Endodermal cell (in vitro differentiated cells): ENCODE measurements around the gene DLGAP5. TPM values are rescaled to one million over a fixed set of nuclear protein-coding genes. Genes with fewer than 3 reads are reported as not detected.

Source experiments
- DNase-seq: peaks from one replicate; pipeline ENCODE4 v3.0.0-alpha.2; 2017
- H3K27ac ChIP-seq: 2 replicates; pipeline ENCODE4 v1.5.1; 2013; ENCODE audit warnings: mild to moderate bottlenecking, low read depth, low read length, moderate library complexity
- H3K27me3 ChIP-seq: 2 replicates; pipeline ENCODE4 v1.6.1; 2013; ENCODE audit warnings: mild to moderate bottlenecking, low read length, moderate library complexity; ENCODE audit not compliant: insufficient read depth, control insufficient read depth, poor library complexity, severe bottlenecking
- H3K36me3 ChIP-seq: 2 replicates; pipeline ENCODE4 v1.7.0; 2013; ENCODE audit warnings: mild to moderate bottlenecking, low read length, moderate library complexity; ENCODE audit not compliant: control insufficient read depth, insufficient read depth
- H3K4me1 ChIP-seq: one replicate; pipeline ENCODE4 v1.7.0; 2013; ENCODE audit warnings: low read length; ENCODE audit not compliant: control insufficient read depth, insufficient read depth
- H3K4me3 ChIP-seq: 2 replicates; pipeline ENCODE4 v1.5.1; 2013; ENCODE audit warnings: mild to moderate bottlenecking, low read length, moderate library complexity
- H3K9ac ChIP-seq: 2 replicates; pipeline ENCODE4 v1.6.1; 2013; ENCODE audit warnings: mild to moderate bottlenecking, low read length, moderate library complexity; ENCODE audit not compliant: poor library complexity, severe bottlenecking; ENCODE audit errors: extremely low read depth
- H3K9me3 ChIP-seq: 2 replicates; pipeline ENCODE4 v1.6.1; 2013; ENCODE audit warnings: mild to moderate bottlenecking, low read length, moderate library complexity; ENCODE audit not compliant: control insufficient read depth
- H3K27ac Mint-ChIP-seq: 2 replicates; pipeline ENCODE4 v1.8.0; 2020; ENCODE audit warnings: mixed read lengths
- H3K27me3 Mint-ChIP-seq: 2 replicates; pipeline ENCODE4 v1.8.0; 2021; ENCODE audit warnings: mild to moderate bottlenecking, mixed read lengths; ENCODE audit not compliant: insufficient read depth
- H3K36me3 Mint-ChIP-seq: 2 replicates; pipeline ENCODE4 v1.8.0; 2020; ENCODE audit warnings: low read depth, mixed read lengths
- H3K4me1 Mint-ChIP-seq: 2 replicates; pipeline ENCODE4 v1.8.0; 2020; ENCODE audit warnings: mixed read lengths
- H3K4me3 Mint-ChIP-seq: 2 replicates; pipeline ENCODE4 v1.8.0; 2020; ENCODE audit warnings: mild to moderate bottlenecking, moderate library complexity, mixed read lengths
- H3K9me3 Mint-ChIP-seq: 2 replicates; pipeline ENCODE4 v1.8.0; 2020; ENCODE audit warnings: mild to moderate bottlenecking, mixed read lengths
- CTCF ChIP-seq: fragments of 200-600 bp; sonication (generic); conservative IDR thresholded peaks from 2 replicates; pipeline ENCODE4 v1.5.0; 2021; ENCODE audit warnings: antibody characterized with exemption, mild to moderate bottlenecking
- WGBS, 2 experiments: methylation state at CpG; one replicate each; pipeline versions ENCODE4 v1.1.5 to v1.1.7; 2013; ENCODE audit warnings: missing lambda C conversion rate in 2 of 2, mixed read lengths in 1 of 2; ENCODE audit not compliant: insufficient coverage in 1 of 2, insufficient read length in 1 of 2; 5-methylcytosine and 5-hydroxymethylcytosine counted together
- total RNA-seq, 2 donors: library from RNA; stranded (reverse); fragmentation: NEBNext Ultra II Directional in 1 of 2; extraction: Animal tissue kit (Norgen Biotek cat#: 25700) in 1 of 2; gene quantifications; 2 replicates in 1 of 2; 3 replicates in 1 of 2; pipeline ENCODE4 v1.2.1, GENCODE V29; 2021

DLGAP5 gene
- total RNA-seq, 2 donors from 2014 or later, result 71.1 to 112 TPM

GRCh38 chr14:55129086-55129427, 62.3 kb downstream of the DLGAP5 start, which contains the start of gene LGALS3:
TSS of gene LGALS3 (plus strand) at chr14:55129252. CDS start at chr14:55137374, 8,122 bp downstream.
- no peak for TF ChIP-seq CTCF
- H3K36me3 ChIP-seq, result no peaks in the 10 kb centered on the region
- peak within 1 kb of the TSS; percentile 72 for H3K4me3 ChIP-seq
- H3K4me1 Mint-ChIP-seq, result peaks cover 5% of the 10 kb centered on the region
- H3K27ac Mint-ChIP-seq, result no peak within 1 kb of the TSS
- peaks cover 75% of the 10 kb centered on the region for H3K27me3 Mint-ChIP-seq
- H3K27me3 ChIP-seq, result peaks cover 70% of the 10 kb centered on the region
- no peaks in the 10 kb centered on the region for H3K4me1 ChIP-seq
- DNase-seq, result peak; percentile 83
- no peaks in the 10 kb centered on the region for H3K9me3 ChIP-seq
- H3K9me3 Mint-ChIP-seq, result no peaks in the 10 kb centered on the region
- WGBS, 2 experiments, result 1 to 3% methylated on average over 8 to 50 of the region's 50 CpGs
- peak within 1 kb of the TSS; percentile 53 for H3K4me3 Mint-ChIP-seq
- H3K9ac ChIP-seq, result no peak within 1 kb of the TSS
- no peak within 1 kb of the TSS for H3K27ac ChIP-seq
- no peaks in the 10 kb centered on the region for H3K36me3 Mint-ChIP-seq

DNA sequence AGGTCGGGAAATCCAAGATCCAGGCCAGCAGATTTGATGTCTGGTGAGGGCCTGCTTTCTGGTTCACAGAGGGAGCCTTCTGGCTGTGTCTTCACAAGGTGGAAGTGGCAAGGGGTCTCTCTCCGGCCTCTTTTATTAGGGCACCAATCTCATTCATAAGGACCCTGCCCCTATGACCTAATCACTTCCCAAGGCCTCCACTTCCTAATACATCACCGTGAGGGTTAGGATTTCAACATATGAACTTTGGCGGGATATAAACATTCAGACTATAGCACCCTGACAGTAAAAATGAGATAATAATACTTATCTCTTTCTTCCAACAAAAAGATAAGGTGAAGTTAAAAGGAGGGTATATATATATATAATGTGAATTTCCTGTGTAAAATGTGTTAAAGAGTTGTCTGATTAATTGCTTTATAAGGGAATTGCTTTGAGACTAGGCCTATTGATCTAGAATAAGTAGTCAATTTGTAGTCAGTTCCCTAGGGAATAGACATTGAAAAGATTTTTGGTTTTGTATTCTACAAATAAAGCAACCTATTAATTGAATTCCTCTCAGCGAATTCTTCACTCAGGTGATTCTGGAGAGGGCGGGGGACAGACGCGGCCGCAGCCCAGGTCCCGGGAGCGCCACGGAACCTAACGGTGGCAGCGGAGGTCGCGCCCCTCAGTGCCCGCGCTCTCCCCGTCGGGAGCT, 62.8 kb downstream of the DLGAP5 start:
- Histone ChIP-seq H3K4me3 (peak overlapping the region; percentile 72), H3K4me1 (no peaks in the 10 kb centered on the region), H3K27ac (no peak overlapping the region), H3K9ac (no peak overlapping the region), H3K9me3 (no peaks in the 10 kb centered on the region), H3K36me3 (no peaks in the 10 kb centered on the region), H3K27me3 (peaks cover 70% of the 10 kb centered on the region)
- Mint-ChIP-seq H3K27me3 (peaks cover 75% of the 10 kb centered on the region), H3K36me3 (no peaks in the 10 kb centered on the region), H3K4me3 (peak overlapping the region; percentile 53), H3K9me3 (no peaks in the 10 kb centered on the region), H3K4me1 (peaks cover 5% of the 10 kb centered on the region), H3K27ac (no peak overlapping the region)
- no peak for DNase-seq
- TF ChIP-seq CTCF, result no peak
- 0 to 26% methylated on average over 6 to 20 of the region's 20 CpGs for WGBS, 2 experiments

GRCh38 chr14:55127460-55127951, 63.9 kb downstream of the DLGAP5 start:
- Histone ChIP-seq H3K27me3 (peaks cover 69% of the 10 kb centered on the region), H3K9ac (no peak overlapping the region), H3K27ac (no peak overlapping the region), H3K4me1 (peaks cover 2% of the 10 kb centered on the region), H3K4me3 (no peak overlapping the region), H3K36me3 (no peaks in the 10 kb centered on the region), H3K9me3 (no peaks in the 10 kb centered on the region)
- TF ChIP-seq CTCF, result no peak
- 67 to 96% methylated on average over 1 to 2 of the region's 2 CpGs for WGBS, 2 experiments
- Mint-ChIP-seq H3K27ac (no peak overlapping the region), H3K4me3 (no peak overlapping the region), H3K27me3 (peaks cover 77% of the 10 kb centered on the region), H3K4me1 (peaks cover 9% of the 10 kb centered on the region), H3K9me3 (no peaks in the 10 kb centered on the region), H3K36me3 (no peaks in the 10 kb centered on the region)
- no peak for DNase-seq
